GM12892 (cell line): ENCODE data around the gene IQGAP1.
A peak's percentile ranks its signal among the peaks of the same experiment; 100 is the strongest.

Experiments used
- DNase-seq: peaks from one replicate; pipeline ENCODE4 v3.0.0; 2011; ENCODE audit not compliant: insufficient read length
- FAIRE-seq: peaks from 2 replicates; lab custom pipeline; 2011; peaks lifted over from hg19 to GRCh38; lab: Jason Lieb, UNC
- POLR2A ChIP-seq: IDR thresholded peaks from 2 replicates; pipeline ENCODE4 v1.6.1; 2011; ENCODE audit warnings: low read depth, low read length, control low read depth
- POLR2AphosphoS5 ChIP-seq: IDR thresholded peaks from 2 replicates; pipeline ENCODE4 v1.6.1; 2011; ENCODE audit warnings: low read depth, low read length, control low read depth
- TAF1 ChIP-seq: IDR thresholded peaks from 2 replicates; pipeline ENCODE4 v1.6.1; 2011; ENCODE audit warnings: low read depth, mild to moderate bottlenecking, control low read depth, low read length, borderline replicate concordance

The IQGAP1 gene

DNA sequence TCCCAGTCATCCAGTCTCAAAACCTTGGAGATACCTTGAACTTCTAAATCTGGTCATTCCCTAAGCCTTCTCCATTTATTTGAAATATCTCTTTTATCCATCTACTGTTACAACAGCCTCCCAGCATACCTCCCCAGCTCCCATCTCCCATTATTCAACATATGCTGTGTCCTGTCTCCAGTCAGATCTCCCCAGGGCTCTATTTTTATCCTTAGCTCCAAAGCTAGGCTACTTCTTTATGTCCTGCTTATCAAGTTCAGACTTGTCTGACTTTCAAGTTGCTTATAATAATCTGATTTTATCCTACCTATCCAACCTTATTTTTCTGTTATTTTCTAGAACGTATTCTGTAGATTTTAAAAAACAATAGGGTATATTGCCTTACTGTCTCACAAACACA lies 44.2 kb downstream of the IQGAP1 start:
- TF ChIP-seq POLR2A (no peak), POLR2AphosphoS5 (no peak), TAF1 (no peak)
- DNase-seq (no peak), FAIRE-seq (no peak)

DNA sequence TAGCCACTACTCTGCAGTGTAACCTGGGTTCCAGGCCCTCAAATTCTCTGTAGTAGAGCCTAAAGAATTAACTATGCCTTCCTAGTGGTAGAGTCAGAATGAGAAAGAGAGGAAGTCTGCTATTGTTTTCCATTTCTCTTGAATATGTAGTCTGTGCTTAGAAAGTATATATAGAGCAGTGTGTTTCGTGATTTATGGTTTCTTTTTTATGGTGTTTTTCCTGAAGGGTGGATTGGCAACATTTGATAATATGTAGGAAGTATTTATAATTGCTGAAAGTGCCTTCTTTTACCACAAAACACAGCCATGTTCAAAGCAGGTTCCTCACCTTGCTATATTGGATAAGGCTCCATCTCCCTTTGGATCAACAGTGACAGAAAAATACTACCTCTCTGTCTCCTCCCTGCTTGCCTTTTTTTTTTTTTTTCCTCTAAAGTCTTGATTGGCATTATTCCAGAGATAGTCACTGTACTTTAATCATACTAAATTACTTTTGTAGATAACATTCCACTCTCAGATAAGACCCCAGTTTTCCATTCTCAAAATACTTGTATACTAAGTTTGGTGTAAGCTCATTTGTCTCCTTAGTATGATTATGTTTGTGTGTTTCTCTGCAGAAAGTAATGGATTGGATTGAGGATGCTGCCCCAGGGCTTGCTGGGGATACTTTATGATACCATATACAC lies 47.8 kb downstream of the IQGAP1 start:
- TF ChIP-seq POLR2AphosphoS5 (no peak), POLR2A (no peak), TAF1 (no peak)
- FAIRE-seq (no peak), DNase-seq (no peak)

DNA sequence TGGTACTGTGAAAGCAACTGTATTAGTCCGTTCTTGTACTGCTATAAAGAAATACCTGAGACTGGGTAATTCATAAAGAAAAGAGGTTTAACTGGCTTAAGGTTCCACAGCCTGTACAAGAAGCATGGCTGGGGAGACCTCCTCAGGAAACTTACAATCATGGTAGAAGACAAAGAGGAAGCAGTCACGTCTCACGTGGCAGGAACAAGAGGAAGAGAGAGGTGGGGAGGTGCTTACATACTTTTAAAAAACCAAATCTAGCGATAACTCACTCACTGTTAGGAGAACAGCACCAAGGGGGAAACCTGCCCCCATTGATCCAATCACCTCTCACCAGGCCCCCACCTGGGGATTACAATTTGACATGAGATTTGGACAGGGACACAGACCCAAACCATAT lies 48.9 kb downstream of the IQGAP1 start:
- DNase-seq = no peak
- peak; percentile 54 for FAIRE-seq
- no peak for TF ChIP-seq POLR2A
- TF ChIP-seq TAF1 = no peak
- TF ChIP-seq POLR2AphosphoS5 = no peak

DNA sequence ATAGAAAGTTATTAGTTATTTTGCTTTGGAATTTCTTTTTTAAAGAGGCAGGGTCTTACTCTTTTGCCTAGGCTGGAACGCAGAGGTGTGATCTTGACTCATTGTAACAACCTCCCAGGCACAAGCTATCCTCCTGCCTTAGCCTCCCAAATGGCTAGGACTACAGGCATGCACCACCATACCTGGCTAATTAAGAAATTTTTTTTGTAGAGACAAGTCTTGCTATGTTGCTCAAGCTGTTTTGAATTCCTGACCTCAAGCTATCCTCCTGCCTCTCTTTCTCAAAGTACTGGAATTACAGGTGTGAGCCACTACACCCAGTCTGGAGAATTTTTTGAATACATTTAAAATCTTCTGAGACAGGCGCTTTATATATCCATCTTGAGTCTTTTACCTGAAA lies 49.5 kb downstream of the IQGAP1 start:
- TF ChIP-seq TAF1 (no peak), POLR2AphosphoS5 (no peak), POLR2A (no peak)
- no peak for FAIRE-seq
- DNase-seq = no peak

DNA sequence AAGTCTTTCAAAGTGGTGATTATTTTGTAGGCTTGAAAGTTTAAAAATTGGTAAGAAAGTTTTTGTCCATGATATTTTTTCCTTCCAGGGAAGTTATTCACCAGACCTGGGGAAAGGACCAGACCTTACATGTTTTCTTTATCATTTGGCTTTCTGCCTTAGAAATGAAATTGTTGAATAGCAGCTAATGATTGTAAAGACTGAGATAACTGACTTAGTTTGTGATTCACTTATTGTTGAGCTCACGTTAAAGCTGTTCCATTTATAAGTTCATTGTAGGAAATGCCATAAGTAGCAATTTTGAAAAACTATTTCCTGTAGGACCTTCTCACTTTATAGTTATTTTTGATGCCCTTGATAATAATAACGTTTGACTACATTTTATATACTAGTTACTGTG lies 51.9 kb downstream of the IQGAP1 start:
- no peak for DNase-seq
- FAIRE-seq = no peak
- no peak for TF ChIP-seq TAF1
- TF ChIP-seq POLR2AphosphoS5 = no peak
- TF ChIP-seq POLR2A = no peak

DNA sequence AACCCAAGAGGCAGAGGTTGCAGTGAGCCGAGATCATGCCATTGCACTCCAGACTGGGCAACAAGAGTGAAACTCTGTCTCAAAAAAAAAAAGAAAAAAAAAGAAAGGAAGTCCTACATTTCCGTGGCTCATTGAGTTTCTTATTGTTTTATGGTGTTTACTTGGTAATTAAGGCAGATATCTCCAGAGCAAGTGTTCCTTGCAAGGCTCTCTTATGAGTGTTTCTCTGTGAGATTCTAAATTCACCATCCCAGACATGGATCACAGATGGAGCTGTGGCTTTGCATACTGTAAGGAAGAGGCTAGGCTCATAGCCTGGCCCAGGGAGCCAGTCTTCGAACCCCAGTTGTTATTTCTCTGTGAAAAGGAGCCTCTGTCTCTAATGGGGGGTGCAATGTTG lies 53.0 kb downstream of the IQGAP1 start:
- FAIRE-seq (no peak), DNase-seq (no peak)
- no peak for TF ChIP-seq POLR2A

DNA sequence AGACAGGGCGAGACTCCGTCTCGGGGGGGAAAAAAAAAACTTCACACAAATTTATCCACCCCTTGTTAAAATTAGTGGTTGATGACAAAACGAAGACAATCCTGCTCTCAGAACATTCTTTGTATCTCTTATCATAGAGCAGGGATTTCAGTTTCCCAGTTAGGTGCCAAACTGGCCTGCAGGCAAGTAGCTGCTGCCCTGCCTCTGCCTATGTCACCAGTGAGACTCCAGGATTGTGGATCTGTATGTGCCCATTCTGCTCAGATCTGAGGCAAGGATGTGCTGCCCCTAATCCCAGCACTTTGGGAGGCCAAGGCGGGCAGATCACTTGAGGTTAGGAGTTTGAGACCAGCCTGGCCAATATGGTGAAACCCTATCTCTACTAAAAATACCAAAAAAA lies 54.4 kb downstream of the IQGAP1 start:
- TF ChIP-seq TAF1 = no peak
- no peak for TF ChIP-seq POLR2AphosphoS5
- TF ChIP-seq POLR2A = no peak
- no peak for DNase-seq
- FAIRE-seq = no peak

DNA sequence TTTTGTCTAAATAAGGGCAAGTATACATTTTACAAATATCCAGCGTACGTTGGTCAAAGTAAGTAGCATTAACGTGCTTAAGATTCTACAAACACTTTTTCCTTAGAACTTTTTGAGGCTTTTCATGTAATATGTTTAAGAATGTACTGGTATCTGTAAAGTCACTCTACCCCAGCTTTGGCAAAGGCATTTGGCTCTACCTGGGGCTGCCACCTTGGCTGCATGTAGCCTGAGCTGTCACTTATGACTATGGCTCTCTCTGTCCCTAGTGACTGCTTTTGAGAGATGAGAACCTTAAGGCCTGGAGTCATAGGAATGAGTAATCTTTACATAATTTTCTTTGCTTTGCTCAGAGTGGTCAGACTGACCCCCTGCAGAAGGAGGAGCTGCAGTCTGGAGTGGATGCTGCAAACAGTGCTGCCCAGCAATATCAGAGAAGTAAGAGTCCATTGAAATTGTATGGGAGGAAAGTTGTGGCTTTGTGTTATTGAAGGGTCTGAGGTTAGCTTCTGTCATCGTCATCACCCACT lies 61.2 kb downstream of the IQGAP1 start:
- FAIRE-seq (no peak), DNase-seq (no peak)
- TF ChIP-seq POLR2AphosphoS5 = no peak
- TF ChIP-seq POLR2A = no peak
- no peak for TF ChIP-seq TAF1

DNA sequence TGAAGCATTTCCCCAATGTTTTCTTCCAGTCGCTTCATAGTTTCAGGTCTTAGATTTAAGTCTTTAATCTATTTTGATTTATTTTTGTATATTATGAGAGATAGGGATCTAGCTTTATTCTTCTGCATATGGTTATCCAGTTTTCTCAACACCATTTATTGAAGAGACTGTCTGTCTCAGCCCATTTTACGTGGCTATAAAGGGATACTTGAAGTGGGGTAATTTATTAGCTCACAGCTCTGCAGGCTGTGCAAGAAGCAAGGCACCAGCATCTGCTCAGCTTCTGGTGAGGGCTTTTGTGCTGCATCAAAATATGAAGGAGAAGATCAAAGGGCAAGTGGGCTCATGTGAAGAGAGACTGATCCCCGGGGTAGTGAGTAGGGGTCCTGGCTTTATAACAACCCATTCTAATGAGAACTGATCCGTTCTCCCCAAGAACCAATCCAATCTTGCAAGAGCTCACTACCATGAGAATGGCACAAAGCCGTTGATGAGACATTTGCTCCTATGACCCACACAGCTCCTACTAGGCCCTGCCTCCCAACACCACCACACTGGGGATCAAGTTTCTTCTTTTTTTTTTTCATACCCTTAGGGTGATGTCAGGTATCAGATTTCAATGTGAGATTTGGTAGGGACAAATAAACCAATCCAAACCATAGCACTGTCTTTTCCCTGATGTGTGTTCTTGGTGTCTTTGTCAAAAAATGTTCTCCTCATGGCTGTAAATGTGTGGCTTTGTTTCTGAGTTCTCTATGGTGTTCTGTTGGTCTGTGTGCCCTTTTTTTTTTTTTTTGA lies 63.2 kb downstream of the IQGAP1 start:
- DNase-seq (no peak), FAIRE-seq (no peak)
- TF ChIP-seq TAF1 (no peak), POLR2A (no peak), POLR2AphosphoS5 (no peak)

DNA sequence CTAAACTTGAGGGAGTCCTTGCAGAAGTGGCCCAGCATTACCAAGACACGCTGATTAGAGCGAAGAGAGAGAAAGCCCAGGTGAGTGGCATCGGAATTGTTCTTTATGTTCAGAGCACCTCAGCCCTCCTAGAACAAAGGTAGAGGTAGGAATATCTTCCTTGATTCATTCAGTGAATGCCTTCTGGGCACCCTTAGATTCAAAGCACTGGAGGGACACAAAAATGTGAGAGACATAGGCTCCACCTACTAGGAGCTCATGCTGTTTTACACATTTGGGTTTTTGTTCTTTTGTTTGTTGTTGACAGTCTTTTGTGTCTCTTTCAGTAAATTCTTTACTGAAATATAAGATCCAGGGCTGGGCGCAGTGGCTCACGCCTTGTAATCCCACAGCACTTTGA lies 68.2 kb downstream of the IQGAP1 start:
- DNase-seq (no peak), FAIRE-seq (no peak)
- no peak for TF ChIP-seq POLR2A
- no peak for TF ChIP-seq POLR2AphosphoS5
- TF ChIP-seq TAF1 = no peak

DNA sequence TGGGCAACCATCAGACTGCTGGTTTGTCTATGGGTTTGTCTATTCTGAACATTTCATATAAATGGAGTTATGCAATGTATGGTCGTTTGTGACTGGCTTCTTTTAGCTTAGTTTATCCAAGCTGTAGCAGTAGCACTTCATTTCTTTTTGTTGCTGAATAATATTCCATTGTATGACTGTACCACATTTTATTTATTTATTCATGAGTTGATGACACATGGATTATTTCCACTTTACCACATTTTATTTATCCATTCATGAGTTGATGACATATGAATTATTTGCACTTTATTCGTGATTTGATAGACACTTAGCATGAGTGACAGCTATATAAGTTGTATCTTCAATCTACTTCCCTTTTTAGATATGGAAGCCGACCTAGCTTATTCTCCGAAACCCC lies 70.0 kb downstream of the IQGAP1 start:
- TF ChIP-seq TAF1 (no peak), POLR2AphosphoS5 (no peak), POLR2A (no peak)
- FAIRE-seq (no peak), DNase-seq (no peak)

DNA sequence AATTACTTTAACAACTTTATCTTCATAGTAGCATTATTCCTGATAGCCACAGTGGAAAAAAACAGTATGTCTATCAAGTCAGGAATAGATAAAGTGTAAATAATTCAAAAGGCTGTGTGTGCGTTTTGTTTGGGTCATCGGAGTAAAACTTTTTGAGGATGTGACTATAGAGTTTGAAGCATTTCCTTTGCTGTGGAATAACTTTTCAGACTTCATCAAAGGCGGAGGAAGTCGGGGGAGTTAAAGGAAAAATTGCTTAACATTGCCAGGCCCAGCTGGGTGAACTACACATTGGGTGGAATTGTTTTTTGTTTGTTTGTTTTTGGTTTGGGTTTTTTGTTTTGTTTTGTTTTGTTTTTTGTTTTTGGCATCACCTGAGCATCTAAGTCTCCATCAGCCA lies 71.3 kb downstream of the IQGAP1 start:
- TF ChIP-seq POLR2AphosphoS5 = no peak
- FAIRE-seq (no peak), DNase-seq (no peak)
